ENCODE data around the gene KCNC3. TPM values are rescaled to one million over a fixed set of nuclear protein-coding genes. Genes with fewer than 3 reads are reported as not detected.
"Not testable (repeated sequence)": the region's sequence is repeated elsewhere in the genome, so short reads cannot be mapped to it uniquely, and the experiment has no call there.

Gene KCNC3
- total RNA-seq, 1 donor from 2014 or later: 9.3 TPM

- no peak for DNase-seq (ENCODE audit: low spot score)
- peak overlapping the region; percentile 61 for H3K27ac Mint-ChIP-seq (ENCODE audit: unreplicated experiment)
- H3K27me3 Mint-ChIP-seq (ENCODE audit: low read depth): peaks cover 22% of the 10 kb centered on the region
- H3K36me3 Mint-ChIP-seq (ENCODE audit: low read depth): peaks cover 3% of the 10 kb centered on the region
- peaks cover 56% of the 10 kb centered on the region for H3K4me1 Mint-ChIP-seq (ENCODE audit: low read depth)
- TF ChIP-seq CTCF (IDR thresholded peaks at IDR 0.05): no peak
- H3K9me3 Mint-ChIP-seq (ENCODE audit: low read depth): peaks cover 5% of the 10 kb centered on the region
- H3K4me3 Mint-ChIP-seq (ENCODE audit: unreplicated experiment): peak overlapping the region; percentile 70
Observed at GRCh38 chr19:50331221-50331993, 2.2 kb upstream of the KCNC3 start.

- Mint-ChIP-seq H3K27ac (ENCODE audit: unreplicated experiment) (peak overlapping the region; percentile 86), H3K4me1 (ENCODE audit: low read depth) (peaks cover 59% of the 10 kb centered on the region), H3K9me3 (ENCODE audit: low read depth) (peaks cover 5% of the 10 kb centered on the region), H3K36me3 (ENCODE audit: low read depth) (peaks cover 3% of the 10 kb centered on the region), H3K4me3 (ENCODE audit: unreplicated experiment) (peak overlapping the region; percentile 70), H3K27me3 (ENCODE audit: low read depth) (peaks cover 22% of the 10 kb centered on the region)
- DNase-seq (ENCODE audit: low spot score): peak; percentile 75
- TF ChIP-seq CTCF (IDR thresholded peaks at IDR 0.05): no peak
Observed at GRCh38 chr19:50330365-50331078, 1.3 kb upstream of the KCNC3 start.

GRCh38 chr19:50329926-50330294, 733 bp upstream of the KCNC3 start:
- Mint-ChIP-seq H3K27me3 (ENCODE audit: low read depth) (peaks cover 22% of the 10 kb centered on the region), H3K4me1 (ENCODE audit: low read depth) (peaks cover 59% of the 10 kb centered on the region), H3K27ac (ENCODE audit: unreplicated experiment) (peak overlapping the region; percentile 86), H3K4me3 (ENCODE audit: unreplicated experiment) (peak overlapping the region; percentile 70)
- DNase-seq (ENCODE audit: low spot score): peak; percentile 65
- not testable (repeated sequence) for H3K9me3 Mint-ChIP-seq (ENCODE audit: low read depth); H3K36me3 Mint-ChIP-seq (ENCODE audit: low read depth)

- TF ChIP-seq CTCF (IDR thresholded peaks at IDR 0.05): peak; percentile 6
- Mint-ChIP-seq H3K4me1 (ENCODE audit: low read depth) (peaks cover 55% of the 10 kb centered on the region), H3K27me3 (ENCODE audit: low read depth) (peaks cover 22% of the 10 kb centered on the region), H3K4me3 (ENCODE audit: unreplicated experiment) (no peak overlapping the region), H3K27ac (ENCODE audit: unreplicated experiment) (no peak overlapping the region), H3K9me3 (ENCODE audit: low read depth) (no peaks in the 10 kb centered on the region), H3K36me3 (ENCODE audit: low read depth) (peaks cover 3% of the 10 kb centered on the region)
- DNase-seq (ENCODE audit: low spot score): no peak
Observed at GRCh38 chr19:50328873-50329145, 368 bp downstream of the KCNC3 start.

GRCh38 chr19:50328224-50328872, 829 bp downstream of the KCNC3 start:
- no peak overlapping the region for H3K27ac Mint-ChIP-seq (ENCODE audit: unreplicated experiment)
- peaks cover 51% of the 10 kb centered on the region for H3K4me1 Mint-ChIP-seq (ENCODE audit: low read depth)
- peaks cover 22% of the 10 kb centered on the region for H3K27me3 Mint-ChIP-seq (ENCODE audit: low read depth)
- H3K4me3 Mint-ChIP-seq (ENCODE audit: unreplicated experiment): peak overlapping the region; percentile 51
- no peak for DNase-seq (ENCODE audit: low spot score)
- H3K9me3 Mint-ChIP-seq (ENCODE audit: low read depth): no peaks in the 10 kb centered on the region
- peaks cover 4% of the 10 kb centered on the region for H3K36me3 Mint-ChIP-seq (ENCODE audit: low read depth)
- TF ChIP-seq CTCF (IDR thresholded peaks at IDR 0.05): peak; percentile 40
